Measurements from ENCODE around the gene SIGLEC15. TPM values are rescaled to one million over a fixed set of nuclear protein-coding genes. Genes with fewer than 3 reads are reported as not detected.

The SIGLEC15 gene
- total and polyA plus RNA-seq, 10 of the 15 experiments (the other 5 are each of a cell fraction or from before 2014, with no cell fraction given), result 0.09 to 0.45 TPM; not detected in 8

- Histone ChIP-seq H2AFZ (ENCODE audit: control insufficient read depth, low read depth, low read length) (no peak overlapping the region), H3K4me2 (ENCODE audit: control insufficient read depth, insufficient read depth) (no peak overlapping the region), H3K4me1 (ENCODE audit: control insufficient read depth, insufficient read depth, low read length) (peaks cover 9% of the 10 kb centered on the region; the same call in 1 of the 2 replicates), H3K36me3 (ENCODE audit: control insufficient read depth in 2 of 2, insufficient read depth in 2 of 2, low read length in 1 of 2) (peaks cover 0 to 5% of the 10 kb centered on the region in 2 experiments; a peak in 3 of 4 replicates), H3K27ac (ENCODE audit: control insufficient read depth, insufficient read depth) (no peak overlapping the region), H3K9ac (ENCODE audit: control insufficient read depth, insufficient read depth, low read length) (no peak overlapping the region), H3K9me3 (replicated peaks; ENCODE audit: control insufficient read depth, insufficient read depth, low read length) (no peaks in the 10 kb centered on the region), H4K20me1 (ENCODE audit: control insufficient read depth, insufficient read depth) (no peaks in the 10 kb centered on the region), H3K27me3 (replicated peaks in 1 of 2; ENCODE audit: control insufficient read depth in 2 of 2, insufficient read depth in 2 of 2, low read length in 1 of 2) (no peaks in the 10 kb centered on the region), H3K79me2 (ENCODE audit: control insufficient read depth, insufficient read depth, low read length) (no peaks in the 10 kb centered on the region), H3K4me3 (no peak overlapping the region)
- SMC1A ChIA-PET (ENCODE audit: uncharacterized antibody, unreplicated experiment), result interaction anchor here (0.8 to 2.3 kb wide), 3 partner anchors 29 to 161 kb away, joined by 3 to 8 read pairs (median 5); no protein-coding TSS in a partner anchor
- RAD21 ChIA-PET (ENCODE audit: unreplicated experiment), result no interaction called here
- ATAC-seq, result peak; percentile 69
- in situ Hi-C loops (cut with MboI), result no loop called here
- intact Hi-C loops (cut with micrococcal nuclease; ENCODE audit: unreplicated experiment), result no loop called here
- peak; percentile 20; the same call in 1 of the 2 replicates for TF ChIP-seq IKZF1 (conservative IDR thresholded peaks at IDR 0.05)
- TF ChIP-seq ZNF622 (IDR thresholded peaks at IDR 0.05), result no peak
- no peak for TF ChIP-seq NFYB (IDR thresholded peaks at IDR 0.05; ENCODE audit: insufficient read depth, low read depth, low read length)
- no peak for TF ChIP-seq NFYA (IDR thresholded peaks at IDR 0.05; ENCODE audit: borderline replicate concordance, low read depth, low read length)
- 0 out of 3 replicates have a peak, but pooled peaks have one; percentile 27 for TF ChIP-seq POU2F2 (IDR thresholded peaks at IDR 0.05; ENCODE audit: borderline replicate concordance, low read depth, low read length)
- BruUV-seq (replicated peaks), result no TSS peak
- POLR2A ChIA-PET, result no interaction called here
- no peak for FAIRE-seq
- DNase-seq (ENCODE audit: low read depth, low spot score), result peak; percentile 45
- WGBS (ENCODE audit: insufficient coverage, insufficient replicate concordance, low lambda C conversion rate, missing lambda C conversion rate), result 72% methylated on average over 7 of the region's 7 CpGs
- CTCF ChIA-PET, result interaction anchor here (0.6 to 2.7 kb wide), 9 partner anchors 10 to 224 kb away, joined by 3 to 11 read pairs (median 5); no protein-coding TSS in a partner anchor
These were observed 24.1 kb downstream of the SIGLEC15 start for GRCh38 chr18:45849529-45849928.

GRCh38 chr18:45850021-45850420, 24.5 kb downstream of the SIGLEC15 start:
- no peak overlapping the region for H3K4me3 ChIP-seq
- POLR2A ChIA-PET, result no interaction called here
- no peaks in the 10 kb centered on the region for H4K20me1 ChIP-seq (ENCODE audit: control insufficient read depth, insufficient read depth)
- no peak overlapping the region for H2AFZ ChIP-seq (ENCODE audit: control insufficient read depth, low read depth, low read length)
- peak overlapping the region; percentile 31; the same call in 1 of the 2 replicates for H3K27ac ChIP-seq (ENCODE audit: control insufficient read depth, insufficient read depth)
- in situ Hi-C loops (cut with MboI) (no loop called here), intact Hi-C loops (cut with micrococcal nuclease; ENCODE audit: unreplicated experiment) (no loop called here)
- H3K9me3 ChIP-seq (replicated peaks; ENCODE audit: control insufficient read depth, insufficient read depth, low read length), result no peaks in the 10 kb centered on the region
- no TSS peak for BruUV-seq (replicated peaks)
- peaks cover 0 to 5% of the 10 kb centered on the region in 2 experiments; a peak in 3 of 4 replicates for H3K36me3 ChIP-seq (ENCODE audit: control insufficient read depth in 2 of 2, insufficient read depth in 2 of 2, low read length in 1 of 2)
- H3K4me2 ChIP-seq (ENCODE audit: control insufficient read depth, insufficient read depth), result no peak overlapping the region
- H3K4me1 ChIP-seq (ENCODE audit: control insufficient read depth, insufficient read depth, low read length), result peaks cover 9% of the 10 kb centered on the region; the same call in 1 of the 2 replicates
- RAD21 ChIA-PET (ENCODE audit: unreplicated experiment), result interaction anchor here (1.0 to 1.4 kb wide), 4 partner anchors 28 to 128 kb away, joined by 3 to 5 read pairs (median 3); no protein-coding TSS in a partner anchor
- H3K27me3 ChIP-seq (replicated peaks in 1 of 2; ENCODE audit: control insufficient read depth in 2 of 2, insufficient read depth in 2 of 2, low read length in 1 of 2), result no peaks in the 10 kb centered on the region
- SMC1A ChIA-PET (ENCODE audit: uncharacterized antibody, unreplicated experiment), result interaction anchor here (0.8 to 2.3 kb wide), 5 partner anchors 28 to 188 kb away, joined by 3 to 8 read pairs (median 5); no protein-coding TSS in a partner anchor
- no peak overlapping the region for H3K9ac ChIP-seq (ENCODE audit: control insufficient read depth, insufficient read depth, low read length)
- DNase-seq (ENCODE audit: low read depth, low spot score), result peak; percentile 40
- no peaks in the 10 kb centered on the region for H3K79me2 ChIP-seq (ENCODE audit: control insufficient read depth, insufficient read depth, low read length)
- WGBS (ENCODE audit: insufficient coverage, insufficient replicate concordance, low lambda C conversion rate, missing lambda C conversion rate), result 43% methylated on average over 10 of the region's 10 CpGs
- FAIRE-seq, result peak; percentile 18
- peak; percentile 91 for ATAC-seq
- CTCF ChIA-PET, result interaction anchor here (0.7 to 2.7 kb wide), 11 partner anchors 10 to 224 kb away, joined by 3 to 11 read pairs (median 4); no protein-coding TSS in a partner anchor
- no peak for TF ChIP-seq SREBF2 (IDR thresholded peaks at IDR 0.05; ENCODE audit: low read length)
- TF ChIP-seq NFXL1 (IDR thresholded peaks at IDR 0.05; ENCODE audit: borderline replicate concordance), result no peak
- no peak for TF ChIP-seq BCL3 (IDR thresholded peaks at IDR 0.05; ENCODE audit: borderline replicate concordance, insufficient read depth, low read depth, low read length, poor library complexity, severe bottlenecking)
- no peak for TF ChIP-seq CREM (IDR thresholded peaks at IDR 0.05; ENCODE audit: low read depth)
- peak; percentile 17 to 55 (median 30); a peak in 3 of 6 replicates for TF ChIP-seq CTCF (IDR thresholded peaks at IDR 0.05 in 2 of 3, conservative IDR thresholded peaks at IDR 0.05 in 1 of 3; ENCODE audit: control insufficient read depth in 2 of 3, extremely low read depth in 1 of 3, insufficient read depth in 1 of 3, low read depth in 3 of 3, low read length in 3 of 3)
- TF ChIP-seq ASH2L (IDR thresholded peaks at IDR 0.05; ENCODE audit: borderline replicate concordance, low read depth), result no peak
- TF ChIP-seq CEBPB (IDR thresholded peaks at IDR 0.05; ENCODE audit: borderline replicate concordance in 1 of 2, low read depth in 2 of 2, low read length in 2 of 2), result no peak
- no peak for TF ChIP-seq ZNF207 (IDR thresholded peaks at IDR 0.05; ENCODE audit: borderline replicate concordance)
- 0 out of 2 replicates have a peak, but pooled peaks have one; percentile 17 for TF ChIP-seq RUNX3 (IDR thresholded peaks at IDR 0.05; ENCODE audit: low read length)

Data from GM12878 (cell line).